Endothelial cell of umbilical vein (primary cell): ENCODE data around the gene THEMIS.

ENCODE experiments used
- EZH2 ChIP-seq: IDR thresholded peaks from 2 replicates; pipeline ENCODE4 v1.6.1; 2012; ENCODE audit warnings: borderline replicate concordance, low read depth, mild to moderate bottlenecking, moderate library complexity, low read length, inconsistent platforms; ENCODE audit not compliant: severe bottlenecking
- JUN ChIP-seq: IDR thresholded peaks from 2 replicates; pipeline ENCODE4 v1.6.1; 2011; ENCODE audit warnings: borderline replicate concordance, low read depth; ENCODE audit not compliant: insufficient read length, insufficient read depth
- POLR2A ChIP-seq: IDR thresholded peaks from 2 replicates; pipeline ENCODE4 v1.6.1; 2012; ENCODE audit warnings: low read depth, mild to moderate bottlenecking, control low read depth, low read length
- POLR2AphosphoS5 ChIP-seq: IDR thresholded peaks from 2 replicates; pipeline ENCODE4 v1.6.1; 2012; ENCODE audit warnings: low read depth, mild to moderate bottlenecking, control low read depth, low read length, moderate library complexity; ENCODE audit not compliant: insufficient read depth
- TF ChIP-seq, protein P1 (sequence below), 2 donors: IDR thresholded peaks; 1 replicate in 1 of 2; 2 replicates in 1 of 2; pipeline ENCODE4 v1.5.1; 2011; ENCODE audit warnings: low read length in 2 of 2, mild to moderate bottlenecking in 2 of 2, moderate library complexity in 2 of 2, control low read depth in 1 of 2, inconsistent platforms in 1 of 2, low read depth in 1 of 2; ENCODE audit not compliant: insufficient read depth in 1 of 2; ENCODE audit errors: extremely low read depth in 1 of 2

DNA sequence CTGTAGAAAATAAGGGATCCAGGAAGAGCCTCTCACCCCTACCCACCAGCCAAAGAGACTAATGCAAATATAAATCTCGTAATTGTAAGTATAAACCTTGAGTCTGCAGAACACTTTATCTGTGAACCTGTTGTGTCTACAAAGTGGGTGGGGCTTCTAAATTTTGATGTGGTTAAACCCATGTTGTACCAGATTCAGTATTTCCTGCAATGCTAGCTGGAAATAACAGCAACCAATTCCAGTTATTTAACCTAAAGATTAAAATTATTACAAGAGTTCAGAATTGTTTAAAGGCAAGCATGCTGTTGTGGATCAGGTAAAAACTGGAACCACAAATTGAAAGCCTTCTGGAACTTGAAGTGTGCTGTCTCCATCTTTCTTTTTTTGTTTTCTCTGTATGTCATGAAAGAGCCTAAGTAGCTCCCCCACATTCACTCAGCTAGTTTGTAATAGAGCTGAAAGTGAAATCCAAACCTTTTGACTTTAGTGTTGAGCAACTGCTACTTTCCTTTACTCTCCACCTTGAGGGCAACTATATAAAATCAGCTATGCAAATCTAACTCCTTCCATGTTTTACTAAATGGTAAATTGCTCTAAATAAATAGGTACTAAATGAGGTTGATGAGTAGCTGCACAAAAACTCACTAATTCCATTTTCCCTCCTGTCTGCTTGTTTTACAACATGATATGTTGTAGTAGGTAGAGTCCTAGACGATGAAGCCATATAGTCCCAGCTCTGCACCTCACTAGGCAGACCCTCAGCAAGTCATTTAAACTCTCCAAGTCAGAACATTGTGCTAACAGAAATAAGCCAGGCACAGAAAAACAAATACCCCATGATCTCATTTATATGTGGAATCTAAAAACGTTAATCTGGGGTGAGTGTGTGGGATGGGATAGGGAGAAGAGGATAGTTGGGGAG, 17.9 kb upstream of the THEMIS start:
- TF ChIP-seq, protein P1, sequence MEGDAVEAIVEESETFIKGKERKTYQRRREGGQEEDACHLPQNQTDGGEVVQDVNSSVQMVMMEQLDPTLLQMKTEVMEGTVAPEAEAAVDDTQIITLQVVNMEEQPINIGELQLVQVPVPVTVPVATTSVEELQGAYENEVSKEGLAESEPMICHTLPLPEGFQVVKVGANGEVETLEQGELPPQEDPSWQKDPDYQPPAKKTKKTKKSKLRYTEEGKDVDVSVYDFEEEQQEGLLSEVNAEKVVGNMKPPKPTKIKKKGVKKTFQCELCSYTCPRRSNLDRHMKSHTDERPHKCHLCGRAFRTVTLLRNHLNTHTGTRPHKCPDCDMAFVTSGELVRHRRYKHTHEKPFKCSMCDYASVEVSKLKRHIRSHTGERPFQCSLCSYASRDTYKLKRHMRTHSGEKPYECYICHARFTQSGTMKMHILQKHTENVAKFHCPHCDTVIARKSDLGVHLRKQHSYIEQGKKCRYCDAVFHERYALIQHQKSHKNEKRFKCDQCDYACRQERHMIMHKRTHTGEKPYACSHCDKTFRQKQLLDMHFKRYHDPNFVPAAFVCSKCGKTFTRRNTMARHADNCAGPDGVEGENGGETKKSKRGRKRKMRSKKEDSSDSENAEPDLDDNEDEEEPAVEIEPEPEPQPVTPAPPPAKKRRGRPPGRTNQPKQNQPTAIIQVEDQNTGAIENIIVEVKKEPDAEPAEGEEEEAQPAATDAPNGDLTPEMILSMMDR (IDR thresholded peaks at IDR 0.05; ENCODE audit: extremely low read depth in 1 of 2, insufficient read depth in 1 of 2, low read depth in 1 of 2, low read length in 2 of 2): no peak
- TF ChIP-seq JUN (no peak), EZH2 (no peak), POLR2AphosphoS5 (no peak), POLR2A (no peak)
